ENCODE data around the gene CENPE. TPM values are rescaled to one million over a fixed set of nuclear protein-coding genes. Genes with fewer than 3 reads are reported as not detected.

CENPE gene
- total and polyA plus RNA-seq, 12 donors: 0.09 to 2.6 (median 0.61) TPM

GRCh38 chr4:103136671-103137445, 61.3 kb downstream of the CENPE start:
- Histone ChIP-seq H3K4me3 (no peak overlapping the region), H3K36me3 (peaks cover 0 to 23% (median 0%) of the 10 kb centered on the region in 9 donors), H3K9me3 (no peaks in the 10 kb centered on the region), H3K4me1 (peaks cover 0 to 4% (median 0%) of the 10 kb centered on the region in 9 donors), H3K27ac (peak overlapping the region in 1 of 10 donors; percentile 24), H3K27me3 (no peaks in the 10 kb centered on the region)
- no peak for DNase-seq
- ATAC-seq: no peak
- TF ChIP-seq, protein P1, sequence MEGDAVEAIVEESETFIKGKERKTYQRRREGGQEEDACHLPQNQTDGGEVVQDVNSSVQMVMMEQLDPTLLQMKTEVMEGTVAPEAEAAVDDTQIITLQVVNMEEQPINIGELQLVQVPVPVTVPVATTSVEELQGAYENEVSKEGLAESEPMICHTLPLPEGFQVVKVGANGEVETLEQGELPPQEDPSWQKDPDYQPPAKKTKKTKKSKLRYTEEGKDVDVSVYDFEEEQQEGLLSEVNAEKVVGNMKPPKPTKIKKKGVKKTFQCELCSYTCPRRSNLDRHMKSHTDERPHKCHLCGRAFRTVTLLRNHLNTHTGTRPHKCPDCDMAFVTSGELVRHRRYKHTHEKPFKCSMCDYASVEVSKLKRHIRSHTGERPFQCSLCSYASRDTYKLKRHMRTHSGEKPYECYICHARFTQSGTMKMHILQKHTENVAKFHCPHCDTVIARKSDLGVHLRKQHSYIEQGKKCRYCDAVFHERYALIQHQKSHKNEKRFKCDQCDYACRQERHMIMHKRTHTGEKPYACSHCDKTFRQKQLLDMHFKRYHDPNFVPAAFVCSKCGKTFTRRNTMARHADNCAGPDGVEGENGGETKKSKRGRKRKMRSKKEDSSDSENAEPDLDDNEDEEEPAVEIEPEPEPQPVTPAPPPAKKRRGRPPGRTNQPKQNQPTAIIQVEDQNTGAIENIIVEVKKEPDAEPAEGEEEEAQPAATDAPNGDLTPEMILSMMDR (IDR thresholded peaks at IDR 0.05): no peak
- WGBS, 2 donors: 45 to 59% methylated on average over 1 of the region's 1 CpG
- intact Hi-C loops (cut with DNase I): no loop called here

GRCh38 chr4:103129174-103129573, 69.0 kb downstream of the CENPE start:
- no peaks in the 10 kb centered on the region for H3K27me3 ChIP-seq
- ATAC-seq (no peak), DNase-seq (no peak)
- H3K4me1 ChIP-seq: no peaks in the 10 kb centered on the region
- intact Hi-C loops (cut with DNase I): no loop called here
- 91% methylated on average over 8 of the region's 8 CpGs for WGBS, 2 donors
- peaks cover 0 to 23% (median 7%) of the 10 kb centered on the region in 11 donors for H3K9me3 ChIP-seq
- H3K27ac ChIP-seq: no peak overlapping the region
- peaks cover 0 to 13% (median 0%) of the 10 kb centered on the region in 9 donors for H3K36me3 ChIP-seq
- TF ChIP-seq, protein P1 (IDR thresholded peaks at IDR 0.05): no peak
- H3K4me3 ChIP-seq: no peak overlapping the region

DNA sequence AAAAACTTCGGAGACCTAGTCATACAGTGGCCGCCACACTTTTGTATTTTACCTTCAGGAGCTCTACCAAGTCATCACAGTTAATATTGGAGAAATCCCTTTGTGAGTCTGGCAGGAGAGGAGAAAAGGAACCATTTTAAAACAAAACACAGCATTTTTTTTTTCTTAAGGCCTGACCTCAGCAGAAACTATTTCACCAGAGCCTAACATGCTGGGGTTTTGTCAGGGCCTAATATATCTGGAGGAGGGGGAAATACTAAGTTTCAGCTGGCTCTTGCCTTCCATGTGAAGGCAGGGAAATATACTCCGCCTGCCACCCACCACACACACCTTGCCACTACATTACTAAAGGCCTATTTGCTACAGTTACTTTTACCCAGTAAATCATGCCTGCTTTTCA, 72.0 kb downstream of the CENPE start:
- 97 to 99% methylated on average over 3 of the region's 3 CpGs for WGBS, 2 donors
- Histone ChIP-seq H3K4me3 (no peak overlapping the region), H3K36me3 (peaks cover 0 to 17% (median 0%) of the 10 kb centered on the region in 9 donors), H3K9me3 (peaks cover 0 to 23% (median 7%) of the 10 kb centered on the region in 11 donors), H3K27ac (no peak overlapping the region), H3K27me3 (no peaks in the 10 kb centered on the region), H3K4me1 (no peaks in the 10 kb centered on the region)
- TF ChIP-seq, protein P1 (IDR thresholded peaks at IDR 0.05): no peak
- no peak for ATAC-seq
- no peak for DNase-seq
- intact Hi-C loops (cut with DNase I): no loop called here

DNA sequence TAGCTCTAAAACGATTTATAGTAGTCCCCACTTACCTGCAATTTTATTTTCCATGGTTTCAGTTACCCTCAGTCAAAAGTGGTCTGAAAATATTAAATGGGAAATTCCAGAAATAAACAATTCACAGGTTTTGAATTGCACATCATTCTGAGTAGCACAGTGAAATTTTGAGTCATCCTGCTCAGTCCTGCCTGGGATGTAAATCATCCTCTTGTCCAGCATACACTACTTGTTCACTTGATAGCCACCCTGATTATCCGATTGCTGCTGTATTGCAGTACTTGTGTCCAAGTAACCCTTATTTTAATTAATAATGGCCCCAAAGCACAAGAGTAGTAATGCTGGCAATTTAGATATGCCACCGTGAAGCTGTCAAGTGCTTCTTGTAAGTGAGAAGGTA, 75.0 kb downstream of the CENPE start:
- DNase-seq (no peak), ATAC-seq (no peak)
- intact Hi-C loops (cut with DNase I): no loop called here
- WGBS, 2 donors: 80 to 95% methylated on average over 3 of the region's 3 CpGs
- Histone ChIP-seq H3K27ac (no peak overlapping the region), H3K9me3 (peaks cover 0 to 5% (median 0%) of the 10 kb centered on the region in 11 donors), H3K4me3 (no peak overlapping the region), H3K27me3 (no peaks in the 10 kb centered on the region), H3K36me3 (peaks cover 0 to 17% (median 0%) of the 10 kb centered on the region in 9 donors), H3K4me1 (no peaks in the 10 kb centered on the region)
- TF ChIP-seq, protein P1 (IDR thresholded peaks at IDR 0.05): no peak
